Endothelial cell of umbilical vein (primary cell): ENCODE results near the gene RIPOR3. TPM values are rescaled to one million over a fixed set of nuclear protein-coding genes. Genes with fewer than 3 reads are reported as not detected.

ENCODE experiments used
- BruUV-seq: library from RNA; stranded (reverse); fragments of 400-500 nt; replicated peaks from 2 replicates; lab custom pipeline; 2021; lab: Mats Ljungman, UMichigan
- CTCF ChIA-PET: fragments of 300-600, 350-600 bp; sonication (Branson Sonifier 250); formaldehyde crosslinking; loops from one replicate; lab custom pipeline; 2021; ENCODE audit warnings: antibody characterized with exemption, inconsistent platforms; lab: Charles Lee
- POLR2A ChIA-PET: fragments of 300-600, 350-600 bp; sonication (Branson Sonifier 250); formaldehyde crosslinking; loops from one replicate; lab custom pipeline; 2021; ENCODE audit warnings: antibody characterized with exemption, inconsistent platforms; lab: Charles Lee
- DNase-seq: peaks from one replicate; pipeline ENCODE4 v3.0.0-alpha.2; 2011; ENCODE audit warnings: low read depth, low spot score
- FAIRE-seq: peaks from 2 replicates; lab custom pipeline; 2011; peaks lifted over from hg19 to GRCh38; lab: Jason Lieb, UNC
- H2AFZ ChIP-seq: 2 replicates; pipeline ENCODE4 v1.6.0; 2012; ENCODE audit warnings: low read depth, low read length, control low read depth, inconsistent platforms
- H3K27ac ChIP-seq: 2 replicates; pipeline ENCODE4 v1.5.1; 2011; ENCODE audit warnings: low read depth, mild to moderate bottlenecking, control low read depth, low read length, moderate library complexity; ENCODE audit not compliant: insufficient read depth
- H3K27me3 ChIP-seq, 2 experiments: 2 replicates each; pipeline versions ENCODE4 v1.6.0 to v1.6.1; 2011; ENCODE audit warnings: low read length in 2 of 2, mixed read lengths in 1 of 2; ENCODE audit not compliant: control insufficient read depth in 2 of 2, insufficient read depth in 2 of 2
- H3K36me3 ChIP-seq, 2 experiments: 2 replicates in 1 of 2; 3 replicates in 1 of 2; pipeline ENCODE4 v1.5.1; 2011; ENCODE audit warnings: low read length in 2 of 2, mild to moderate bottlenecking in 1 of 2, moderate library complexity in 1 of 2; ENCODE audit not compliant: control insufficient read depth in 2 of 2, insufficient read depth in 2 of 2; ENCODE audit errors: extremely low read depth in 1 of 2
- H3K4me1 ChIP-seq: 3 replicates; pipeline ENCODE4 v1.5.1; 2011; ENCODE audit warnings: mild to moderate bottlenecking, low read length; ENCODE audit not compliant: control insufficient read depth, insufficient read depth; ENCODE audit errors: extremely low read depth
- H3K4me2 ChIP-seq: 2 replicates; pipeline ENCODE4 v1.6.1; 2011; ENCODE audit warnings: low read length, control low read depth, mixed read lengths; ENCODE audit not compliant: insufficient read depth
- H3K4me3 ChIP-seq, 3 experiments: fragments of 200-600 bp in 1 of 3; sonication (generic), shearing (Covaris generic) in 1 of 3; replicated peaks in 1 of 3; 2 replicates each; pipeline ENCODE4 v1.5.1; 2011 to 2016; ENCODE audit warnings: control low read depth in 3 of 3, low read length in 3 of 3, mild to moderate bottlenecking in 2 of 3, inconsistent platforms in 1 of 3, low read depth in 1 of 3, moderate library complexity in 1 of 3; ENCODE audit not compliant: insufficient read depth in 1 of 3
- H3K79me2 ChIP-seq: 2 replicates; pipeline ENCODE4 v1.6.0; 2012; ENCODE audit warnings: low read length, inconsistent platforms; ENCODE audit not compliant: control insufficient read depth, insufficient read depth
- H3K9ac ChIP-seq: replicated peaks from 2 replicates; pipeline ENCODE3; 2011; ENCODE audit warnings: low read length, control low read depth; ENCODE audit not compliant: insufficient read depth; ENCODE audit errors: extremely low read depth
- H3K9me1 ChIP-seq: replicated peaks from 3 replicates; pipeline ENCODE4 v1.6.0; 2011; ENCODE audit warnings: mild to moderate bottlenecking, low read length; ENCODE audit not compliant: control insufficient read depth, insufficient read depth; ENCODE audit errors: extremely low read depth
- H3K9me3 ChIP-seq: replicated peaks from 2 replicates; pipeline ENCODE4 v1.5.1; 2012; ENCODE audit warnings: low read length, inconsistent platforms; ENCODE audit not compliant: control insufficient read depth, insufficient read depth
- H4K20me1 ChIP-seq: replicated peaks from 2 replicates; pipeline ENCODE3; 2011; ENCODE audit warnings: mild to moderate bottlenecking, low read length; ENCODE audit not compliant: control insufficient read depth, insufficient read depth; ENCODE audit errors: extremely low read depth
- CTCF ChIP-seq, 2 donors: IDR thresholded peaks; 1 replicate in 1 of 2; 2 replicates in 1 of 2; pipeline ENCODE4 v1.5.1; 2011; ENCODE audit warnings: low read length in 2 of 2, mild to moderate bottlenecking in 2 of 2, moderate library complexity in 2 of 2, control low read depth in 1 of 2, inconsistent platforms in 1 of 2, low read depth in 1 of 2; ENCODE audit not compliant: insufficient read depth in 1 of 2; ENCODE audit errors: extremely low read depth in 1 of 2
- EZH2 ChIP-seq: IDR thresholded peaks from 2 replicates; pipeline ENCODE4 v1.6.1; 2012; ENCODE audit warnings: borderline replicate concordance, low read depth, mild to moderate bottlenecking, moderate library complexity, low read length, inconsistent platforms; ENCODE audit not compliant: severe bottlenecking
- FOS ChIP-seq: IDR thresholded peaks from 2 replicates; pipeline ENCODE4 v1.6.1; 2011; ENCODE audit warnings: mild to moderate bottlenecking, low read length, moderate library complexity, borderline replicate concordance; ENCODE audit not compliant: insufficient read depth
- GATA2 ChIP-seq: IDR thresholded peaks from 2 replicates; pipeline ENCODE4 v1.7.0; 2011; ENCODE audit warnings: low read depth, mild to moderate bottlenecking, moderate library complexity, mixed read lengths, low read length; ENCODE audit not compliant: insufficient read length, insufficient read depth
- JUN ChIP-seq: IDR thresholded peaks from 2 replicates; pipeline ENCODE4 v1.6.1; 2011; ENCODE audit warnings: borderline replicate concordance, low read depth; ENCODE audit not compliant: insufficient read length, insufficient read depth
- MAX ChIP-seq: IDR thresholded peaks from 2 replicates; pipeline ENCODE4 v1.6.1; 2011; ENCODE audit not compliant: insufficient read depth, insufficient read length
- MYC ChIP-seq: IDR thresholded peaks from one replicate; pipeline ENCODE4 v1.6.1; 2011; ENCODE audit warnings: mild to moderate bottlenecking, low read depth, low read length
- POLR2A ChIP-seq: IDR thresholded peaks from 2 replicates; pipeline ENCODE4 v1.6.1; 2012; ENCODE audit warnings: low read depth, mild to moderate bottlenecking, control low read depth, low read length
- POLR2AphosphoS5 ChIP-seq: IDR thresholded peaks from 2 replicates; pipeline ENCODE4 v1.6.1; 2012; ENCODE audit warnings: low read depth, mild to moderate bottlenecking, control low read depth, low read length, moderate library complexity; ENCODE audit not compliant: insufficient read depth
- dilution Hi-C: fragments of 300-500 bp; cut with MboI; formaldehyde crosslinking; loops from one replicate; pipeline ENCODE4 v1.15.0; 2019; ENCODE audit warnings: low sequenced_read_pairs; ENCODE audit not compliant: extremely low pct_ligation_motif_present
- intact Hi-C: fragments of 100-400 bp; cut with micrococcal nuclease; formaldehyde crosslinking; loops from one replicate; pipeline ENCODE4 v1.10.0; 2022
- polyA plus RNA-seq, 4 experiments: library from polyadenylated mRNA; depleted of rRNA in 3 of 4; stranded (reverse) in 3 of 4; unstranded in 1 of 4; fragments of >200 nt; gene quantifications; 2 replicates each; pipeline versions ENCODE4 v1.2.1 to v1.2.3, GENCODE V29; 2011 to 2012; ENCODE audit warnings: missing spikeins in 1 of 4
- total RNA-seq: library from RNA; stranded (reverse); gene quantifications from 2 replicates; pipeline ENCODE4 v1.2.3, GENCODE V29; 2021

RIPOR3 gene
- total and polyA plus RNA-seq, 2 donors (not counting 3 experiments of a cell fraction or from before 2014, with no cell fraction given), result not detected

GRCh38 chr20:50652702-50653294 is 38.5 kb downstream of the RIPOR3 start:
- Histone ChIP-seq H2AFZ (no peak overlapping the region), H3K27ac (no peak overlapping the region)

More at GRCh38 chr20:50652702-50653294, 38.5 kb downstream of the RIPOR3 start:
- Histone ChIP-seq H3K9me1 (no peaks in the 10 kb centered on the region), H3K27me3 (peaks cover 0 to 1% of the 10 kb centered on the region in 2 experiments), H3K4me1 (no peaks in the 10 kb centered on the region), H3K79me2 (no peaks in the 10 kb centered on the region), H4K20me1 (no peaks in the 10 kb centered on the region), H3K9me3 (no peaks in the 10 kb centered on the region), H3K4me2 (no peak overlapping the region), H3K9ac (no peak overlapping the region), H3K4me3 (no peak overlapping the region), H3K36me3 (no peaks in the 10 kb centered on the region)
- dilution Hi-C loops (no loop called here), intact Hi-C loops (no loop called here)
- FAIRE-seq (no peak), DNase-seq (no peak)
- POLR2A ChIA-PET, result no interaction called here
- TF ChIP-seq MYC (no peak), CTCF (IDR thresholded peaks at IDR 0.05; ENCODE audit: extremely low read depth in 1 of 2, insufficient read depth in 1 of 2, low read depth in 1 of 2, low read length in 2 of 2) (no peak), POLR2A (no peak), EZH2 (no peak), MAX (no peak), GATA2 (no peak), POLR2AphosphoS5 (no peak), FOS (no peak), JUN (no peak)
- CTCF ChIA-PET, result no interaction called here
- BruUV-seq, result no TSS peak
